K562 (cell line): ENCODE data around the gene NDUFB5. TPM values are rescaled to one million over a fixed set of nuclear protein-coding genes. Genes with fewer than 3 reads are reported as not detected.

ENCODE experiments used
- ATAC-seq: fragments of 200-7000 bp; cut with Tn5 transposase; 3 replicates; pipeline ENCODE4 v1.9.1; 2020; ENCODE audit warnings: moderate library complexity
- BruUV-seq: library from RNA; stranded (reverse); fragments of 400-500 nt; replicated peaks from 2 replicates; lab custom pipeline; 2021; lab: Mats Ljungman, UMichigan
- CTCF ChIA-PET: fragments of 300-600 bp; formaldehyde crosslinking; extraction: SDS; loops from one replicate; lab custom pipeline; 2021; ENCODE audit warnings: low intra/inter-chr PET ratio; lab: Yijun Ruan, JAX
- POLR2A ChIA-PET: fragments of 300-600, 350-650 bp; sonication (Branson Sonifier 250); formaldehyde crosslinking; extraction: SDS; loops from one replicate; lab custom pipeline; 2021; ENCODE audit warnings: antibody characterized with exemption, inconsistent platforms; lab: Yijun Ruan, JAX
- DNase-seq, 4 experiments: peaks; one replicate each; pipeline versions ENCODE4 v3.0.0 to v3.0.0-alpha.2; 2011 to 2018; ENCODE audit warnings: low spot score in 3 of 4, mixed read lengths in 3 of 4; ENCODE audit errors: extremely low read depth in 1 of 4
- FAIRE-seq: peaks from 2 replicates; lab custom pipeline; 2011; peaks lifted over from hg19 to GRCh38; lab: Jason Lieb, UNC
- H2AFZ ChIP-seq: 2 replicates; pipeline ENCODE4 v1.6.0; 2011; ENCODE audit warnings: low read depth, low read length, control low read depth, inconsistent platforms
- H3K27ac ChIP-seq: fragments of 200-600 bp; 3 replicates; pipeline ENCODE4 v1.8.0; 2011; ENCODE audit warnings: low read depth, mild to moderate bottlenecking, control low read depth, inconsistent platforms, low read length, moderate library complexity, mixed read lengths; ENCODE audit errors: extremely low read depth
- H3K27me3 ChIP-seq, 2 experiments: fragments of 300-600 bp in 1 of 2; 2 replicates in 1 of 2; 3 replicates in 1 of 2; pipeline versions ENCODE4 v1.6.0 to v1.8.0; 2011; ENCODE audit warnings: inconsistent platforms in 2 of 2, low read length in 2 of 2, mild to moderate bottlenecking in 1 of 2, mixed read lengths in 1 of 2, moderate library complexity in 1 of 2; ENCODE audit not compliant: control insufficient read depth in 2 of 2, insufficient read depth in 2 of 2
- H3K36me3 ChIP-seq: fragments of 300-600 bp; 3 replicates; pipeline ENCODE4 v1.8.0; 2011; ENCODE audit warnings: mild to moderate bottlenecking, low read length, inconsistent platforms; ENCODE audit not compliant: control insufficient read depth, insufficient read depth
- H3K4me1 ChIP-seq, 2 experiments: fragments of 200-600 bp in 1 of 2; replicated peaks in 1 of 2; 2 replicates in 1 of 2; 3 replicates in 1 of 2; pipeline versions ENCODE4 v1.5.1 to v1.8.0; 2011; ENCODE audit warnings: inconsistent platforms in 2 of 2, low read length in 2 of 2, mild to moderate bottlenecking in 1 of 2, mixed read lengths in 1 of 2, moderate library complexity in 1 of 2; ENCODE audit not compliant: control insufficient read depth in 2 of 2, insufficient read depth in 2 of 2
- H3K4me2 ChIP-seq: 2 replicates; pipeline ENCODE4 v1.6.1; 2011; ENCODE audit warnings: low read length, control low read depth, inconsistent platforms, mixed read lengths; ENCODE audit not compliant: insufficient read depth
- H3K4me3 ChIP-seq: fragments of 200-600 bp; sonication (generic), shearing (Covaris generic); 2 replicates; pipeline ENCODE4 v1.5.1; 2016; ENCODE audit warnings: control low read depth, inconsistent platforms
- H3K79me2 ChIP-seq: fragments of 200-600 bp; 3 replicates; pipeline ENCODE4 v1.8.0; 2011; ENCODE audit warnings: low read length, inconsistent platforms; ENCODE audit not compliant: control insufficient read depth, insufficient read depth
- H3K9ac ChIP-seq, 2 experiments: 2 replicates each; pipeline versions ENCODE4 v1.6.0 to v1.6.1; 2011; ENCODE audit warnings: low read depth in 2 of 2, low read length in 2 of 2, control low read depth in 1 of 2, inconsistent platforms in 1 of 2, mild to moderate bottlenecking in 1 of 2, mixed read lengths in 1 of 2; ENCODE audit not compliant: insufficient read depth in 1 of 2
- H3K9me1 ChIP-seq: one replicate; pipeline ENCODE4 v1.6.0; 2011; ENCODE audit warnings: inconsistent platforms, mild to moderate bottlenecking, low read length, moderate library complexity; ENCODE audit not compliant: control insufficient read depth, insufficient read depth
- H3K9me3 ChIP-seq: replicated peaks from 2 replicates; pipeline ENCODE4 v1.5.1; 2011; ENCODE audit warnings: low read depth, low read length, inconsistent platforms; ENCODE audit not compliant: control insufficient read depth, insufficient read depth
- H4K20me1 ChIP-seq: replicated peaks from 2 replicates; pipeline ENCODE4 v1.6.1; 2011; ENCODE audit warnings: low read length, inconsistent platforms, mixed read lengths; ENCODE audit not compliant: control insufficient read depth, insufficient read depth
- BACH1 ChIP-seq: fragments of 200-800 bp; sonication (Bioruptor generic); IDR thresholded peaks from 2 replicates; pipeline ENCODE4 v1.6.1; 2016; ENCODE audit warnings: missing genetic modification characterization, missing compliant biosample characterization
- BMI1 ChIP-seq: fragments of 150-350 bp; IDR thresholded peaks from 2 replicates; pipeline ENCODE4 v1.6.1; 2014; ENCODE audit warnings: low read length
- CREB1 ChIP-seq, 2 experiments: sonication (generic) in 1 of 2; formaldehyde crosslinking in 1 of 2; IDR thresholded peaks; 2 replicates each; pipeline versions ENCODE4 v1.6.1 to v1.8.0; 2012 to 2022; ENCODE audit warnings: inconsistent platforms in 1 of 2, mild to moderate bottlenecking in 1 of 2, missing genetic modification reagents in 1 of 2, moderate library complexity in 1 of 2
- ETV6 ChIP-seq, 3 experiments: fragments of 150-350 bp in 1 of 3; sonication (generic) in 1 of 3; formaldehyde crosslinking in 1 of 3; IDR thresholded peaks; 2 replicates each; pipeline versions ENCODE4 v1.6.1 to v1.8.0; 2014 to 2022; ENCODE audit warnings: borderline replicate concordance in 2 of 3, low read depth in 2 of 3, antibody characterized with exemption in 1 of 3, low read length in 1 of 3, mild to moderate bottlenecking in 1 of 3, missing genetic modification reagents in 1 of 3
- JUND ChIP-seq, 2 experiments: IDR thresholded peaks; 2 replicates in 1 of 2; 3 replicates in 1 of 2; pipeline ENCODE4 v1.6.1; 2011; ENCODE audit warnings: borderline replicate concordance in 2 of 2, low read depth in 2 of 2, low read length in 2 of 2, improper control_type of control experiment in 1 of 2, missing biosample characterization in 1 of 2, missing genetic modification characterization in 1 of 2, missing genetic modification reagents in 1 of 2
- KDM4B ChIP-seq, 2 experiments: fragments of 450-650 bp in 1 of 2; sonication (generic) in 1 of 2; IDR thresholded peaks; 2 replicates each; pipeline ENCODE4 v1.6.1; 2016 to 2017; ENCODE audit warnings: borderline replicate concordance in 2 of 2, antibody characterized with exemption in 1 of 2, low read depth in 1 of 2, mild to moderate bottlenecking in 1 of 2
- L3MBTL2 ChIP-seq: fragments of 450-650 bp; IDR thresholded peaks from 2 replicates; pipeline ENCODE4 v1.6.1; 2016; ENCODE audit warnings: mild to moderate bottlenecking, moderate library complexity
- PPARD ChIP-seq: fragments of 250-450 bp; sonication (Bioruptor Pico); IDR thresholded peaks from 2 replicates; pipeline ENCODE4 v1.8.0; 2022; ENCODE audit warnings: inconsistent platforms, mild to moderate bottlenecking, moderate library complexity
- U2AF1 ChIP-seq: fragments of 200-400 bp; formaldehyde crosslinking; optimal IDR thresholded peaks from 2 replicates; pipeline ENCODE3; 2017; ENCODE audit warnings: mild to moderate bottlenecking, low read depth, low read length, moderate library complexity
- ZBTB2 ChIP-seq: fragments of 450-650 bp; IDR thresholded peaks from 2 replicates; pipeline ENCODE4 v1.6.1; 2016; ENCODE audit warnings: antibody characterized with exemption
- ZFPM2 ChIP-seq: fragments of 250-450 bp; sonication (Bioruptor Pico); IDR thresholded peaks from 2 replicates; pipeline ENCODE4 v1.5.1; 2022; ENCODE audit warnings: mild to moderate bottlenecking
- ZNF197 ChIP-seq: fragments of 200-800 bp; sonication (Bioruptor generic); IDR thresholded peaks from 2 replicates; pipeline ENCODE4 v1.6.1; 2016; ENCODE audit warnings: low read depth, missing genetic modification characterization, missing compliant biosample characterization
- ZNF24 ChIP-seq: fragments of 450-650 bp; IDR thresholded peaks from 2 replicates; pipeline ENCODE4 v1.6.1; 2016
- ZNF740 ChIP-seq, 3 experiments: fragments of 200-800 bp in 1 of 3; sonication (Bioruptor generic) in 1 of 3; sonication (generic) in 1 of 3; formaldehyde crosslinking in 1 of 3; IDR thresholded peaks; 2 replicates each; pipeline versions ENCODE4 v1.6.1 to v1.8.0; 2016 to 2022; ENCODE audit warnings: mild to moderate bottlenecking in 2 of 3, missing compliant biosample characterization in 2 of 3, missing genetic modification characterization in 2 of 3, missing genetic modification reagents in 1 of 3
- WGBS: fragments of 100-300 bp; shearing (Covaris generic); methylation state at CpG from one replicate; pipeline ENCODE4 v1.1.6; 2016; ENCODE audit warnings: low coverage, mixed read lengths; ENCODE audit not compliant: insufficient coverage; ENCODE audit errors: missing lambda C conversion rate; 5-methylcytosine and 5-hydroxymethylcytosine counted together
- in situ Hi-C: fragments of 300-500 bp; cut with MboI; formaldehyde crosslinking; loops from 4 replicates; pipeline ENCODE4 v1.15.0; 2018; ENCODE audit warnings: inconsistent platforms, mixed read lengths
- intact Hi-C: fragments of 100-400 bp; cut with micrococcal nuclease; formaldehyde crosslinking; loops from 2 replicates; pipeline ENCODE4 v1.14.2; 2022
- polyA plus RNA-seq, 8 experiments: library from polyadenylated mRNA; depleted of rRNA in 4 of 8; stranded (reverse) in 5 of 8; unstranded in 3 of 8; fragments of >200 nt; fragmentation: Nextera tagmentation in 2 of 8; fragmentation: Illumina TruSeq in 1 of 8; extraction: Ambion mirVana in 2 of 8; extraction: Trizol in 1 of 8; gene quantifications; 2 replicates each; pipeline versions ENCODE4 v1.2.1 to v1.2.3, GENCODE V29; 2011 to 2014; ENCODE audit warnings: inconsistent platforms in 1 of 8, missing spikeins in 1 of 8
- total RNA-seq, 7 experiments: library from RNA; depleted of rRNA in 6 of 7; stranded (reverse); fragments of >200 nt in 6 of 7; fragmentation: Illumina TruSeq in 2 of 7; extraction: Trizol in 2 of 7; gene quantifications; 2 replicates each; pipeline versions ENCODE4 v1.2.1 to v1.2.3, GENCODE V29; 2011 to 2021; ENCODE audit warnings: low replicate concordance in 1 of 7
- TF ChIP-seq, protein P1 (sequence below), 2 experiments: fragments of 450-650 bp in 1 of 2; sonication (generic) in 1 of 2; formaldehyde crosslinking in 1 of 2; IDR thresholded peaks in 1 of 2; conservative IDR thresholded peaks in 1 of 2; 2 replicates each; pipeline versions ENCODE4 v1.6.1 to v1.8.1; 2016 to 2023; ENCODE audit warnings: mild to moderate bottlenecking in 2 of 2, moderate library complexity in 2 of 2, inconsistent platforms in 1 of 2, missing genetic modification reagents in 1 of 2

Gene NDUFB5
- total and polyA plus RNA-seq, 9 of the 15 experiments (the other 6 are each of a cell fraction or from before 2014, with no cell fraction given), result 128 to 466 (median 176) TPM

DNA sequence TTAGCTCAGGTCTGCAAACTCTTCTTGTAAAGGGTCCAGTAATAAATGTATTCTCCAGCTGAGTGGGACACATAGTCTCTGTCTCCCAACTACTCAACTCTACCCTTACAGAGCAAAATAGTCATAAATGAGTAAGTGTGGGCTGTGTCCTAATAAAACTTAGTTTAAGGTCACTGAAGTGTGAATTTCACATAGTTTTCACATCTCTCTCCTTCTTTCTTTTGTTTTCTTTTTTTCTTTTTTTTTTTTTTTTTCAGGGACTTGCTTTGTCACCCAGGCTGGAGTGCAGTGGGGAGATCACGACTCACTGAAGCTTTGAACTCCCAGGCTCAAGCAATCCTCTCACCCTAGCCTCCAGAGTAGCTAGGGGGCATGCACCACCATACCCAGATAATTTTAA, 43.8 kb upstream of the NDUFB5 start:
- no CpG with 5 or more reads among the region's 1 CpG for WGBS
- DNase-seq (no peak), ATAC-seq (no peak), FAIRE-seq (no peak)
- intact Hi-C loops, result loop anchor here (2.0 kb wide), 1 partner anchor 492 kb away; no protein-coding TSS in a partner anchor
- H3K9me3 ChIP-seq, result no peaks in the 10 kb centered on the region
- peaks cover 8 to 9% of the 10 kb centered on the region in 2 experiments; a peak in 3 of 5 replicates for H3K4me1 ChIP-seq
- H3K27ac ChIP-seq, result no peak overlapping the region
- CTCF ChIA-PET, result interaction anchor here (0.7 kb wide), 1 partner anchor 111 kb away, joined by 5 read pairs; no protein-coding TSS in a partner anchor
- H3K27me3 ChIP-seq, result no peaks in the 10 kb centered on the region
- no peaks in the 10 kb centered on the region; the same call in 1 of the 2 replicates for H4K20me1 ChIP-seq
- BruUV-seq, result no TSS peak
- H3K9me1 ChIP-seq, result no peaks in the 10 kb centered on the region
- in situ Hi-C loops, result loop anchor here (5.0 to 25.0 kb wide), 2 partner anchors 233 to 548 kb away; no protein-coding TSS in a partner anchor
- H3K36me3 ChIP-seq, result 0 out of 3 replicates have a peak, but pooled peaks cover 1% of the 10 kb centered on the region
- no peak overlapping the region for H3K9ac ChIP-seq
- H3K4me3 ChIP-seq, result no peak overlapping the region
- no peak overlapping the region for H3K4me2 ChIP-seq
- peaks cover 27% of the 10 kb centered on the region for H3K79me2 ChIP-seq
- H2AFZ ChIP-seq, result no peak overlapping the region
- POLR2A ChIA-PET, result interaction anchor here (0.7 kb wide), 1 partner anchor 233 kb away, joined by 4 read pairs; no protein-coding TSS in a partner anchor
- TF ChIP-seq JUND (IDR thresholded peaks at IDR 0.05; ENCODE audit: borderline replicate concordance, low read depth, low read length), result no peak
- TF ChIP-seq JUND (tag; IDR thresholded peaks at IDR 0.05; ENCODE audit: borderline replicate concordance, low read depth, low read length), result no peak
- no peak for TF ChIP-seq BMI1
- TF ChIP-seq ZNF24, result no peak
- TF ChIP-seq, protein P1, sequence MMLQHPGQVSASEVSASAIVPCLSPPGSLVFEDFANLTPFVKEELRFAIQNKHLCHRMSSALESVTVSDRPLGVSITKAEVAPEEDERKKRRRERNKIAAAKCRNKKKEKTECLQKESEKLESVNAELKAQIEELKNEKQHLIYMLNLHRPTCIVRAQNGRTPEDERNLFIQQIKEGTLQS (IDR thresholded peaks at IDR 0.05), result no peak
- TF ChIP-seq, protein P1 (CRISPR knock-in tag; conservative IDR thresholded peaks at IDR 0.05), result no peak
- TF ChIP-seq PPARD (CRISPR knock-in tag), result no peak
- no peak for TF ChIP-seq ZBTB2
- no peak for TF ChIP-seq ETV6 (IDR thresholded peaks at IDR 0.05; ENCODE audit: borderline replicate concordance in 1 of 2, low read depth in 2 of 2, low read length in 1 of 2)
- TF ChIP-seq ETV6 (CRISPR knock-in tag; IDR thresholded peaks at IDR 0.05; ENCODE audit: borderline replicate concordance), result no peak
- TF ChIP-seq ZFPM2, result no peak
- no peak for TF ChIP-seq ZNF740 (CRISPR knock-in tag; IDR thresholded peaks at IDR 0.05)
- no peak for TF ChIP-seq ZNF740 (tag; IDR thresholded peaks at IDR 0.05)
- no peak for TF ChIP-seq BACH1 (tag)
- TF ChIP-seq U2AF1, result no peak
- no peak for TF ChIP-seq L3MBTL2
- no peak for TF ChIP-seq CREB1 (IDR thresholded peaks at IDR 0.05)
- no peak for TF ChIP-seq CREB1 (CRISPR knock-in tag; IDR thresholded peaks at IDR 0.05)
- TF ChIP-seq ZNF197 (CRISPR knock-in tag), result no peak
- TF ChIP-seq KDM4B (IDR thresholded peaks at IDR 0.05; ENCODE audit: borderline replicate concordance in 2 of 2, low read depth in 1 of 2), result no peak
